GM12878 (cell line): ENCODE results near the gene FGFRL1. TPM values are rescaled to one million over a fixed set of nuclear protein-coding genes. Genes with fewer than 3 reads are reported as not detected.

Source experiments
- ATAC-seq: fragments of 200-7000 bp; cut with Tn5 transposase; 3 replicates; pipeline ENCODE4 v1.9.1; 2020; ENCODE audit warnings: mild to moderate bottlenecking, moderate library complexity
- BruUV-seq: library from RNA; stranded (reverse); fragments of 400-500 nt; replicated peaks from 2 replicates; lab custom pipeline; 2021; lab: Mats Ljungman, UMichigan
- CTCF ChIA-PET: fragments of 300-600 bp; sonication (Branson Sonifier 250); formaldehyde crosslinking; extraction: SDS; loops from one replicate; lab custom pipeline; 2021; ENCODE audit warnings: inconsistent platforms; lab: Yijun Ruan, JAX
- POLR2A ChIA-PET: fragments of 350-600 bp; formaldehyde crosslinking; extraction: SDS; loops from one replicate; lab custom pipeline; 2021; ENCODE audit warnings: inconsistent platforms; lab: Charles Lee
- RAD21 ChIA-PET: fragments of 300-600 bp; sonication (Branson Sonifier 250); formaldehyde crosslinking; loops from one replicate; lab custom pipeline; 2023; ENCODE audit warnings: antibody characterized with exemption; ENCODE audit not compliant: unreplicated experiment; lab: Charles Lee
- SMC1A ChIA-PET: fragments of 300-600 bp; sonication (Branson Sonifier 250); formaldehyde crosslinking; loops from one replicate; lab custom pipeline; 2023; ENCODE audit not compliant: unreplicated experiment, uncharacterized antibody; lab: Charles Lee
- DNase-seq: peaks from one replicate; pipeline ENCODE4 v3.0.0-alpha.2; 2011; ENCODE audit warnings: low read depth, low spot score
- FAIRE-seq: peaks from 3 replicates; lab custom pipeline; 2011; peaks lifted over from hg19 to GRCh38; lab: Jason Lieb, UNC
- H2AFZ ChIP-seq: 2 replicates; pipeline ENCODE4 v1.6.0; 2011; ENCODE audit warnings: low read depth, low read length, control low read depth; ENCODE audit not compliant: control insufficient read depth
- H3K27ac ChIP-seq: 2 replicates; pipeline ENCODE4 v1.5.1; 2011; ENCODE audit warnings: control low read depth; ENCODE audit not compliant: control insufficient read depth, insufficient read depth
- H3K27me3 ChIP-seq, 2 experiments: replicated peaks in 1 of 2; 2 replicates each; pipeline versions ENCODE4 v1.6.0 to v1.6.1; 2011; ENCODE audit warnings: low read length in 1 of 2; ENCODE audit not compliant: control insufficient read depth in 2 of 2, insufficient read depth in 2 of 2
- H3K36me3 ChIP-seq, 2 experiments: 2 replicates each; pipeline ENCODE4 v1.5.1; 2011; ENCODE audit warnings: low read length in 1 of 2; ENCODE audit not compliant: control insufficient read depth in 2 of 2, insufficient read depth in 2 of 2
- H3K4me1 ChIP-seq: 2 replicates; pipeline ENCODE4 v1.6.1; 2011; ENCODE audit warnings: mild to moderate bottlenecking, low read length, moderate library complexity, mixed read lengths; ENCODE audit not compliant: control insufficient read depth, insufficient read depth
- H3K4me2 ChIP-seq: 2 replicates; pipeline ENCODE4 v1.6.0; 2011; ENCODE audit warnings: control low read depth; ENCODE audit not compliant: control insufficient read depth, insufficient read depth
- H3K4me3 ChIP-seq: fragments of 200-600 bp; sonication (generic); 2 replicates; pipeline ENCODE4 v1.5.1; 2016
- H3K79me2 ChIP-seq: 2 replicates; pipeline ENCODE4 v1.6.0; 2011; ENCODE audit warnings: low read length; ENCODE audit not compliant: control insufficient read depth, insufficient read depth
- H3K9ac ChIP-seq: 2 replicates; pipeline ENCODE4 v1.8.0; 2011; ENCODE audit warnings: low read length, control low read depth, mixed read lengths; ENCODE audit not compliant: control insufficient read depth, insufficient read depth
- H3K9me3 ChIP-seq: replicated peaks from 3 replicates; pipeline ENCODE4 v1.5.1; 2011; ENCODE audit warnings: mild to moderate bottlenecking, low read length; ENCODE audit not compliant: control insufficient read depth, insufficient read depth
- H4K20me1 ChIP-seq: 2 replicates; pipeline ENCODE4 v1.6.0; 2011; ENCODE audit not compliant: control insufficient read depth, insufficient read depth
- MAX ChIP-seq: IDR thresholded peaks from 2 replicates; pipeline ENCODE4 v1.6.1; 2012; ENCODE audit warnings: low read depth, low read length, improper control_type of control experiment
- NFYA ChIP-seq: IDR thresholded peaks from 2 replicates; pipeline ENCODE4 v1.6.1; 2011; ENCODE audit warnings: low read depth, mild to moderate bottlenecking, low read length, improper control_type of control experiment, borderline replicate concordance
- PAX5 ChIP-seq: IDR thresholded peaks from 2 replicates; pipeline ENCODE4 v1.6.1; 2011; ENCODE audit warnings: low read depth, low read length, borderline replicate concordance
- PBX3 ChIP-seq: IDR thresholded peaks from 2 replicates; pipeline ENCODE4 v1.6.1; 2011; ENCODE audit warnings: mild to moderate bottlenecking, low read depth, low read length, moderate library complexity; ENCODE audit not compliant: insufficient replicate concordance
- POLR2AphosphoS5 ChIP-seq: IDR thresholded peaks from 2 replicates; pipeline ENCODE4 v1.6.1; 2011; ENCODE audit warnings: mild to moderate bottlenecking, low read length, inconsistent platforms
- POU2F2 ChIP-seq: IDR thresholded peaks from 3 replicates; pipeline ENCODE4 v1.6.1; 2011; ENCODE audit warnings: low read depth, mild to moderate bottlenecking, low read length, borderline replicate concordance
- RELA ChIP-seq: fragments of 450-650 bp; IDR thresholded peaks from 2 replicates; pipeline ENCODE4 v1.8.0; 2014; ENCODE audit warnings: borderline replicate concordance; ENCODE audit not compliant: partially characterized antibody
- RELB ChIP-seq: fragments of 450-650 bp; IDR thresholded peaks from 2 replicates; pipeline ENCODE4 v1.6.1; 2017; ENCODE audit warnings: low read depth, mild to moderate bottlenecking, moderate library complexity
- SUPT20H ChIP-seq: IDR thresholded peaks from 2 replicates; pipeline ENCODE4 v1.6.1; 2011; ENCODE audit warnings: low read depth, mild to moderate bottlenecking, low read length, moderate library complexity, borderline replicate concordance; ENCODE audit not compliant: control insufficient read depth
- ZNF207 ChIP-seq: fragments of 450-650 bp; IDR thresholded peaks from 2 replicates; pipeline ENCODE4 v1.6.1; 2014; ENCODE audit warnings: antibody characterized with exemption, mild to moderate bottlenecking, borderline replicate concordance
- ZNF384 ChIP-seq: IDR thresholded peaks from 2 replicates; pipeline ENCODE4 v1.6.1; 2012; ENCODE audit warnings: low read depth, mild to moderate bottlenecking, low read length, improper control_type of control experiment, borderline replicate concordance
- WGBS: methylation state at CpG from one replicate; pipeline ENCODE4 v1.1.6; 2016; ENCODE audit warnings: low lambda C conversion rate; ENCODE audit not compliant: insufficient replicate concordance, insufficient coverage; ENCODE audit errors: missing lambda C conversion rate; 5-methylcytosine and 5-hydroxymethylcytosine counted together
- in situ Hi-C: fragments of 300-500 bp; cut with MboI; formaldehyde crosslinking; loops from 9 replicates; pipeline ENCODE4 v1.14.3; 2018; ENCODE audit warnings: mixed read lengths
- intact Hi-C: fragments of 100-400 bp; cut with micrococcal nuclease; formaldehyde crosslinking; loops from one replicate; pipeline ENCODE4 v1.14.2; 2022; ENCODE audit not compliant: unreplicated experiment
- polyA plus RNA-seq, 11 experiments: library from polyadenylated mRNA; depleted of rRNA in 4 of 11; unstranded in 6 of 11; stranded (reverse) in 5 of 11; fragments of >200 nt; fragmentation: Nextera tagmentation in 4 of 11; fragmentation: Illumina TruSeq in 1 of 11; extraction: Ambion mirVana in 4 of 11; extraction: Trizol in 1 of 11; gene quantifications; 1 replicate in 1 of 11; 2 replicates in 10 of 11; pipeline versions ENCODE4 v1.2.1 to v1.2.3, GENCODE V29; 2011 to 2016; ENCODE audit warnings: inconsistent platforms in 2 of 11, missing spikeins in 2 of 11, low read depth in 1 of 11
- total RNA-seq, 4 experiments: library from RNA; depleted of rRNA in 3 of 4; stranded (reverse); fragments of >200 nt in 3 of 4; fragmentation: Illumina TruSeq in 1 of 4; extraction: Trizol in 1 of 4; gene quantifications; 2 replicates each; pipeline versions ENCODE4 v1.2.1 to v1.2.3, GENCODE V29; 2013 to 2021

FGFRL1 gene
- total and polyA plus RNA-seq, 10 of the 15 experiments (the other 5 are each of a cell fraction or from before 2014, with no cell fraction given), result 0.02 to 1.5 (median 0.29) TPM; not detected in 2

- SMC1A ChIA-PET, result no interaction called here
- CTCF ChIA-PET, result no interaction called here
- BruUV-seq, result no TSS peak
- ATAC-seq, result no peak
- Histone ChIP-seq H3K4me1 (no peaks in the 10 kb centered on the region), H3K4me2 (no peak overlapping the region), H4K20me1 (no peaks in the 10 kb centered on the region), H3K9me3 (no peaks in the 10 kb centered on the region; the same call in 2 of the 3 replicates), H3K36me3 (no peaks in the 10 kb centered on the region), H2AFZ (no peak overlapping the region), H3K4me3 (no peak overlapping the region), H3K27ac (no peak overlapping the region), H3K79me2 (no peaks in the 10 kb centered on the region), H3K27me3 (no peaks in the 10 kb centered on the region), H3K9ac (no peak overlapping the region)
- in situ Hi-C loops, result no loop called here
- RAD21 ChIA-PET, result interaction anchor here (1.1 kb wide), 1 partner anchor 14 kb away, joined by 3 read pairs; no protein-coding TSS in a partner anchor
- TF ChIP-seq POU2F2 (no peak), SUPT20H (no peak), PBX3 (no peak), PAX5 (no peak), RELB (no peak), ZNF384 (no peak), ZNF207 (no peak), NFYA (no peak), RELA (no peak), POLR2AphosphoS5 (no peak), MAX (no peak)
- intact Hi-C loops, result no loop called here
- DNase-seq, result no peak
- 69% methylated on average over 31 of the region's 36 CpGs for WGBS
- FAIRE-seq, result no peak
- POLR2A ChIA-PET, result no interaction called here
Measured at GRCh38 chr4:1041147-1041935, 29.9 kb downstream of the FGFRL1 start.
